D721Med (cell line): ENCODE results near the gene UST.
"Not testable (repeated sequence)": the region's sequence is repeated elsewhere in the genome, so short reads cannot be mapped to it uniquely, and the experiment has no call there.

Source experiments
- DNase-seq: peaks from one replicate; pipeline ENCODE4 v3.0.0; 2011; ENCODE audit warnings: low spot score; ENCODE audit not compliant: insufficient read length
- FAIRE-seq: peaks from 2 replicates; lab custom pipeline; 2011; peaks lifted over from hg19 to GRCh38; lab: Jason Lieb, UNC
- CTCF ChIP-seq: IDR thresholded peaks from 2 replicates; pipeline ENCODE4 v1.5.1; 2012; ENCODE audit warnings: mild to moderate bottlenecking, control low read depth; ENCODE audit not compliant: insufficient read depth; ENCODE audit errors: missing control alignments

Gene UST

GRCh38 chr6:148747145-148747470 is 278 bp downstream of the UST start:
- no peak for TF ChIP-seq CTCF
- no peak for DNase-seq
- no peak for FAIRE-seq

- DNase-seq (no peak), FAIRE-seq (no peak)
- TF ChIP-seq CTCF = no peak
Measured at GRCh38 chr6:148747471-148748165, 788 bp downstream of the UST start.

- FAIRE-seq (no peak), DNase-seq (no peak)
- TF ChIP-seq CTCF = no peak
Measured at GRCh38 chr6:148749674-148750073, 2.8 kb downstream of the UST start.

GRCh38 chr6:148750838-148751792 is 4.3 kb downstream of the UST start:
- no peak for TF ChIP-seq CTCF
- FAIRE-seq (no peak), DNase-seq (no peak)

GRCh38 chr6:148751793-148752170 is 5.0 kb downstream of the UST start:
- DNase-seq (no peak), FAIRE-seq (no peak)
- TF ChIP-seq CTCF = no peak

GRCh38 chr6:148755379-148755778 is 8.5 kb downstream of the UST start:
- DNase-seq, FAIRE-seq: not testable (repeated sequence)

GRCh38 chr6:148757944-148758480 is 11.2 kb downstream of the UST start:
- DNase-seq = no peak
- no peak for FAIRE-seq
- no peak for TF ChIP-seq CTCF
